ENCODE measurements around the gene AAR2.

The AAR2 gene

DNA sequence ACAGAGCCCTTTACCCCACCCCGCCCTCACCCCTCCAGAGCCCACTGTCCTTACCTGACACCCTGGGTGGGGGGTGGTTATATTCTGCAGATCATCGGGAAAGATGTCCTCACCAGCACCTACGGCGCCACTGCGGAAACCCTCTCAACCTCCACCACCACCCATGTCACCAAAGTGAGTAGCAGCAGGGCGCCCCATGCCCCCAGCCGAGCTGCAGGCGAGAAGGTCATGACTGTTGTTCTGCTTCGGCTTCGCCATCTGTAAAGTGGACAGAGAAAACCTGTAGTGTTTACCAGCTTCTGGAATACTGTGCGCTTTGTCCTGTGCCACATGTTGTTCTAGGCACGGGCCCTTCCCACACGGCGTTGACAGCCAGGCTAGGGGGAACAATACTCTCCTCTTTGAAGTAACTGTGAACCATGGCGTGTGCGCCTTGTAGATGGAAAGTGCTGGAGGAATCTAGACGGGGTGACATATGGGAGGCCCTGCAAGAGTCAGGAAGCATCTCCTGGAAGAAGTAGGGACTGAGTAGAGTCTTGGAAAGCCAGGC lies 16.5 kb upstream of the AAR2 start:
- DNase-seq: no peak

GRCh38 chr20:36225666-36226065 lies 10.6 kb upstream of the AAR2 start:
- no peak for DNase-seq

DNA sequence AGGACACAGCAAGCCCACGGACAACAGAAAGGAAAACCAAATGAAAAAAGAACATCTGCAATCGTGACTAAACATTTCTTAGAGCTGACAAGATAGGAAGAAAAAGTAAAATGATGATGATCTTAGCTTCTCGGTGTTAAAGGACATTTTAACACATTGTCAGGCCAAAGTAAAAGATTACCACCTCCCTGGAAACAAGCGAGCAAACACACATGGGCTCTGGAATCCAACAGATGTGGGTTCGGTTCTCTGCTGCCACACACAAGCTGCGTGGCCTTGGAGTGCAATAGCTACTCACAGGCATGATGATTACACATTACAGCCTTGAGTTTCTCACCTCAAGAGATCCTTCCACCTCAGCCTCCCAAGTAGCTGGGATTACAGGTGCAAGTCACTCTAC lies 7.5 kb upstream of the AAR2 start:
- no peak for DNase-seq

- no peak for DNase-seq
Observed at GRCh38 chr20:36230019-36230418, 6.3 kb upstream of the AAR2 start.

DNA sequence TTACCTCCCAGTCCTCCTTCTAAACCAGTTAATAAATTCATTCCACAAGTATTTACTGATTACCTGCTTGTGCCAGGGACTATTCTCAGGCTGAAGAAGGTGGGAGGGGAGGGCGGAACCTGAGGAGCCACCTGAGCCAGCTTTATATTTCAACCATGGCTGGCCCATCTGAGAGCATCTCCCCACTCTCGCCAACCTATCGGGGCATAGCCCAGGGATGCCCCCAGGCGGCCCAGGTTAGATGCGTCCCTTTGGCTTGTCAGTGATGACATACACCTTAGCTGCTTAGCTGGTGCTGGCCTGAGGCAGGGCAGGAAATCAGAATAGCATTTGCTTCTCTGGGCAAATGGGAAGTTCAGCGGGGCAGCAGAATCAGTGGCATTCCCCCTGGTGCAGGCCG lies 4.9 kb upstream of the AAR2 start:
- DNase-seq: no peak

- DNase-seq: no peak
Observed at GRCh38 chr20:36234771-36235320, 1.4 kb upstream of the AAR2 start.

- DNase-seq: no peak
Observed at GRCh38 chr20:36236786-36237121, 476 bp downstream of the AAR2 start.

DNA sequence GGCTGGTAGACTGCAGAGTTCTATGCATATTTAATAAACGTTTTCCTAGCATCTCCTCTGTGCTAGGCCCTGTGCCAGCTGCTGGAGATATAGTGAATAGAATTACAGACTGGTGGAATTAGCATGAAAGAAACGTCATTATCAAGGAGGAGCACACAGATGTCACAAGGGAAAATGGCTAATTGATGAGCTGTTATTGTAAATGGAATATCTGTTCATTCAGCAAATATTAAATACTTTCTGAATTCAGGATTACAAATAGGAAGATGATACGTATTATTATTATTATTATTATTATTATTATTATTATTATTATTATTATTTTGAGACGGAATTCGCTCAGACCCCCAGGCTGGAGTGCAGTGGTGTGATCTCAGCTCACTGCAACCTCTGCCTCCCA lies 1.2 kb downstream of the AAR2 start:
- DNase-seq: no peak

DNA sequence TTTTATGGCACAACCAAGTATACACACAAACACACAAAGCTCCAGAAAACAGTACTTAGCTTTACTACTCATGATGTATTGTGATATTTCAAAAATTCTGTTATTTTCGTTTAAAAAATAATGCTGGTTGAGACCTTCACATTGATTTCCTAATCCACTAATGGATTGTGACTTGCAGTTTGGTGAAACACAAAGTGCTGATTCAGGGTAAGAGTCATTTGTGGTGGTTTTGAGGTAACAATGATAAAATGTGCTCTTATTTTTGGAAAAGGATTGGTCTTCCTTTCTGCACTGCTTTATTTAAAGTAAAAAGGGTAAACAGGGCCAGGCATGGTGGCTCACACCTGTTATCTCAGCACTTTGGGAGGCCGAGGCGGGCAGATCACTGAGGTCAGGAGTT lies 1.9 kb downstream of the AAR2 start:
- no peak for DNase-seq

DNA sequence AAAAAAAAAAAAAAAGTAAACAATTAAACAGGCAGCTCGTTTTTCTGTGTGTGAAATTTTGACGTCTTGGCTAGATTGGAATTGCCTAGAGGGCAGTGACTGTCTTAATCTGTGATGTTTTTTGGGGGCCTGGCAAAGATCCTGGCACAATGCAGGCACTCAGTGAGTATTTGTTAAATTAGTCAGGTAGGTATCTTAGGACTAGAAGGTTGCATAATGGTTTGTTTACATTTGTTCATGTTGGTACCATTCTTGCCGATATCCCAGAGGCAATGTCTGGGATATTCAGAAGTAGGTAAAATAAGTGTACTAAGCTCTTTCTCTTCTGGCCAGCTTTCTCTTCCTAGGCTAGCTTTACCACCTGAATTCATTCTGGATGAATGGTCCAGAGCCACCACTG lies 2.5 kb downstream of the AAR2 start:
- DNase-seq: no peak

- no peak for DNase-seq
Observed at GRCh38 chr20:36240076-36240475, 3.8 kb downstream of the AAR2 start.

GRCh38 chr20:36241678-36242077 lies 5.4 kb downstream of the AAR2 start:
- DNase-seq: no peak

DNA sequence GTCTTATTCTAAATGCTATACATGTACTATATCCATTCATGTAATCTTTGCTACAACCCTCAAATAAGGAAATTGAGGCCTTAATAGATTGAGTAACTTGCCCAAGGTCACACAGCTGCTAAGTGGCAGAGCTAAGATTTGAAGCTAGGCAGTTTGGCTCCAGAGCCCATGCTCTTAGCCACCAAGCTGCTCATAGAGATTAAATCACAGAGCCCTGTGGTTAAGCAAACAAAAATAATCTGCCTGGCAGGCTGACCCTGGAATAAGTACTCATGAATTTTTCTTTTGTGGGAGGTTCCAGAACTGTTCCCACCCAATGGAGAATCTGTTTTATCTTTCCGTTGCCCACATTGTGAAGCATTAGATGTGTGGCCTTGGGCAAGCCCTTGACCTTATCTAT lies 7.4 kb downstream of the AAR2 start:
- no peak for DNase-seq

- DNase-seq: peak; percentile 78
Observed at GRCh38 chr20:36246401-36246800, 10.1 kb downstream of the AAR2 start.

DNA sequence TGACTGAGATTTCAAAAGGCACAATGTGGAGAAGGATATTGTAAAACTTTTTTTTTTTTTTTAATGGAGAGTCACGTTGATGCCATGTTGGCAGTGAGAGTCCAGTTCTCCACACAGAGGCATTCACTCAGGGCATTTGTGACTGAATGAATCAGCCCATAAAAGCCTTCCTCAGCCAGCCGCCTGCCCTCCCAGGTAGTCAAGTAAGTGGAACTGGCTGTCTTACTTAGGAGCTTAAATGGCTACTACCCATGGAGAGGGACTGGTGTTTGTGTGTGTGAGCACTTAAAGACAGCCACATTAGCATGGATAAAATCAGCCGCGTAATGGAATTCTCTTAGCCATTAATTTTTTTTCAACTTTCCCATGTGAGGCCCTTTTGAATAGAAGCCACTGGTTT lies 12.6 kb downstream of the AAR2 start:
- no peak for DNase-seq

DNA sequence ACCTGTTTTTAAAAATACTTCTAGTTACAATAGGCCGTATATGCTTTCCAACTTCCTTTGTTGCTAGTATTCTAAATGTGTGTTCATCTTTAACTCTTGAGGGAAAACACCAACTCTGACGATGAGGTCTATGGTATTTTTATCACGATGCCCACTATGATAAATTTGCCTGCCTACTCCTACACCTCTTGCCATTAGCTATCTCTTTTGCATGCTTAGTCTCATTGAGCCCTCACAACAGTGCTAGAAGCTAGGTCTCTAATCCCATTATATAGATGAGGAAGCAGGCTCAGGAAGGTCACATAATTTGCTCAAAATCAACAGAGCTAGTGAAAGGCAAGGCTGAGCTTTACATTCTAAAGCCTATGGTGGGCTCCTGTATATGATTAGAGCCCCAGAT lies 13.2 kb downstream of the AAR2 start:
- DNase-seq: no peak

DNA sequence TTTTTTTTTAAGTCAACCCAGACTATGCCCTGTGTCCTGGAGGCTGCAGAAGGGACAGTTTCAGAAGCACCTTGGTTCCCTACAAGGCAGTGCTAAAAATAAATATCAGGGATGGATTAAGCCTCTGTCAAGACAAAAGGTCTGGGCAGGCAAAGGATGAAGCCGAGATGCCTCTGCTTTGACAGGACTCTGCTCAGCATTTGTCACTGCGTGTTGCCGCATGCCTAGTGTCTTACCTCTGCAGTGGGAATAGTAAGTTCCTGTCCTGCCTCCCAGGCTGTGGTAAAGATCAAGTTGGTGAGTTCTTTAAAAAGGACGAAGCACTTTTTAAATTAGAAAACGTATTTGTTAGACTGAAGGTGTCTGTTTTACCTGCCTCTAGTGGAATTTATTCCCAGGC lies 15.1 kb downstream of the AAR2 start:
- no peak for DNase-seq

- DNase-seq: no peak
Observed at GRCh38 chr20:36252511-36252910, 16.2 kb downstream of the AAR2 start.

DNA sequence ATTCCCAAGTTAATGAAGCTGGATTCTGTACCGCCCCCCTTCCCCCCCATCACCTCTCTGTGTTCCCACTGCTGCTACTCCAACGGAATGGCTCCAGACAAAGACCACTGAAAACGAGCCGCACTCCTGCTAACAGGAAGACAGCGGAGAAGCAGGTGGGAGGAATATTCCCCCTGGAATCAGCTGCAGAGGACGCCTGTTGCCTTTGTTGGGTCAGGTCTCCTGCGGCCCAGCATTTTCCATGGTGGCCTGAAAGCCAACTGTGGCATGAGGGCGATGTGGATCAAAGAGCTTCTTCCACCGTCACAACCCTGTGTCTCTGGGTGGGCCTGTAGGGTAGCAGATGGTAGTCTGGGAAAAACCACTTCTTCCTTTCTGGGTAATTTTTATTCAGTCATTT lies 16.8 kb downstream of the AAR2 start:
- no peak for DNase-seq

DNA sequence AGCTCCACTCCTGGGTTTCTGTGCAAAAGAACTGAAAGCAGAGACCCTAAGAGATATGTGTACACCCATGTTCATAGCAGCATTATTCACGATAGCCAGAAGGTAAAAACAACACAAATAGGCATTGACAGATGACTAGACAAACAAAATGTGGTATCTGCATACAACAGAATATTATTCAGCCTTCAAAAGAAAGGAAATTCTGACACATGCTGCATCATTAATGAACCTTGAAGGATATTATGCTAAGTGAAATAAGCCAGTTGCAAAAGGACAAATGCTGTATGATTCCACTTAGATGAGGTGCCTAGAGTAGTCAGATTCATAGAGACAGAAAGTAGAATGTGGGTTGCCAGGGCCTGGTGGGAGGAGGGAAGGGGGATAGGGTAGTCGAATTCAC lies 17.8 kb downstream of the AAR2 start:
- DNase-seq: no peak

- no peak for DNase-seq
Observed at GRCh38 chr20:36255445-36255844, 19.2 kb downstream of the AAR2 start.

GRCh38 chr20:36259177-36260061 lies 23.1 kb downstream of the AAR2 start:
- no peak for DNase-seq

DNA sequence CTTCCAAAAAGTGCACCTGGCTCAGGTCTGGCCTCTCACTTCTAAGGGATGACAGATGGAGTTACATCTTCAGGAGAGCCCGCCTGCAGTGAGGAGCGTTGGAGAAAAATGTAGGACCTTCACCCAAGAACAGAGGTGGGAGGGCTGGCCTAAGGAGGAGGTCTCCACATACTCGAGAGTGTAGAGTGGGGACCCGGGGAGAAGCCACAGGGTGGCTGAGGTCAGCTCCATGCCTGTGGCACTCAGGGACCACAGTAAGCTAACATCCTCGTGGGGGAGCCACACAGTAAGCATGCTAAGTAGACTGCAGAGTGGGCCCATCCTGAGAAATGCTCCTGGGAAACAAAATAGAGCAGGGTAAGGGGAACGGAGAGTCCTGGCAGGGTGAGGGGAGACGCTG lies 24.0 kb downstream of the AAR2 start:
- DNase-seq: no peak

- DNase-seq: no peak
Observed at GRCh38 chr20:36261389-36262105, 25.3 kb downstream of the AAR2 start.

Measured in NCI-H2171 treated with DMSO at 0.1 percent for 48 hours (cell line).